ENCODE data around the gene UHRF1.
"Not testable (repeated sequence)": the region's sequence is repeated elsewhere in the genome, so short reads cannot be mapped to it uniquely, and the experiment has no call there.

Gene UHRF1

DNA sequence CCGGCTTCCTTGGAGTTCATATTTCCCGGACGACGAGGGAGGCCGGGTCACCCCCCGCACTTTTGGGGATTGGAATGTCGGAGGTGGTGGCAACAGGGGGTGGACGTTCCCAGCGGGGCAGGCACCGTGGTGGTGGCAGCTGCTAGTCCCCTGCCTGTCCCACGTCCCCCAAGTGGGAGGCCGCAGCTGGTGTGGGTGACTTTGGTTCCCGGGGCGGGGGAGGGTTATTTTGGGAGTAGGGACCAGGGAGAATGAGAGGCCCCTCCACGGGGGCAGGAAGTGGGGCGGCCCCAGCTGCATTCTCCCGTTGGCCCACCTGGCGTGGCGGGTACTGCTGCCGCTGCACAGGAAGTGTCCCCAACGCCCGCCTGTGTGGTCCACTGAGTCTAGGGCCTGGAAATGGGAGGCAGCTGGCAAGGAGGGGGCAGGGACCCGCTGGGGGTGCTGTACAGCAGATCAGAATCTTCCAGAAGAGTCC lies 30.8 kb upstream of the UHRF1 start:
- POLR2A ChIA-PET: no interaction called here
- CTCF ChIA-PET: interaction anchor here (1.4 kb wide), 1 partner anchor 8 kb away, joined by 4 read pairs; no protein-coding TSS in a partner anchor

DNA sequence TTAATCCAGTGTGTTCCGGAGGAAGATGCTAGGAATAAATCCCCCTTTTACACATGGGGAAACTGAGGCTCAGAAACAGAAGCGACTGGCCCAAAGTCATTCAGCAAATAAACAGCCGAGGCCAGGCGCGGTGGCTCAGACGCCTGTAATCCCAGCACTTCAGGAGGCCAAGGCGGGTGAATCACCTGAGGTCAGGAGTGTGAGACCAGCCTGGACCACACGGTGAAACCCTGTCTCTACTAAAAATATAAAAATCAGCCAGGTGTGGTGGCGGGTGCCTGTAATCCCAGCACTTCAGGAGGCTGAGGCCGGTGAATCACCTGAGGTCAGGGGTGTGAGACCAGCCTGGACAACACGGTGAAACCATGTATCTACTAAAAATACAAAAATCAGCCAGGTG lies 30.3 kb upstream of the UHRF1 start:
- no peak for DNase-seq (ENCODE audit: low read depth, low spot score)
- H3K4me3 ChIP-seq (ENCODE audit: low read depth, low read length): no peak overlapping the region
- TF ChIP-seq, protein P1, sequence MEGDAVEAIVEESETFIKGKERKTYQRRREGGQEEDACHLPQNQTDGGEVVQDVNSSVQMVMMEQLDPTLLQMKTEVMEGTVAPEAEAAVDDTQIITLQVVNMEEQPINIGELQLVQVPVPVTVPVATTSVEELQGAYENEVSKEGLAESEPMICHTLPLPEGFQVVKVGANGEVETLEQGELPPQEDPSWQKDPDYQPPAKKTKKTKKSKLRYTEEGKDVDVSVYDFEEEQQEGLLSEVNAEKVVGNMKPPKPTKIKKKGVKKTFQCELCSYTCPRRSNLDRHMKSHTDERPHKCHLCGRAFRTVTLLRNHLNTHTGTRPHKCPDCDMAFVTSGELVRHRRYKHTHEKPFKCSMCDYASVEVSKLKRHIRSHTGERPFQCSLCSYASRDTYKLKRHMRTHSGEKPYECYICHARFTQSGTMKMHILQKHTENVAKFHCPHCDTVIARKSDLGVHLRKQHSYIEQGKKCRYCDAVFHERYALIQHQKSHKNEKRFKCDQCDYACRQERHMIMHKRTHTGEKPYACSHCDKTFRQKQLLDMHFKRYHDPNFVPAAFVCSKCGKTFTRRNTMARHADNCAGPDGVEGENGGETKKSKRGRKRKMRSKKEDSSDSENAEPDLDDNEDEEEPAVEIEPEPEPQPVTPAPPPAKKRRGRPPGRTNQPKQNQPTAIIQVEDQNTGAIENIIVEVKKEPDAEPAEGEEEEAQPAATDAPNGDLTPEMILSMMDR (IDR thresholded peaks at IDR 0.05; ENCODE audit: insufficient read depth, low read length, missing control alignments): no peak
- POLR2A ChIA-PET: no interaction called here
- CTCF ChIA-PET: interaction anchor here (0.9 to 1.4 kb wide), 2 partner anchors 8 to 33 kb away, joined by 3 to 4 read pairs; no protein-coding TSS in a partner anchor

More for the DNA sequence above, 30.8 kb upstream of the UHRF1 start:
- H3K4me3 ChIP-seq (ENCODE audit: low read depth, low read length): no peak overlapping the region
- no peak for DNase-seq (ENCODE audit: low read depth, low spot score)
- TF ChIP-seq, protein P1 (IDR thresholded peaks at IDR 0.05; ENCODE audit: insufficient read depth, low read length, missing control alignments): no peak

DNA sequence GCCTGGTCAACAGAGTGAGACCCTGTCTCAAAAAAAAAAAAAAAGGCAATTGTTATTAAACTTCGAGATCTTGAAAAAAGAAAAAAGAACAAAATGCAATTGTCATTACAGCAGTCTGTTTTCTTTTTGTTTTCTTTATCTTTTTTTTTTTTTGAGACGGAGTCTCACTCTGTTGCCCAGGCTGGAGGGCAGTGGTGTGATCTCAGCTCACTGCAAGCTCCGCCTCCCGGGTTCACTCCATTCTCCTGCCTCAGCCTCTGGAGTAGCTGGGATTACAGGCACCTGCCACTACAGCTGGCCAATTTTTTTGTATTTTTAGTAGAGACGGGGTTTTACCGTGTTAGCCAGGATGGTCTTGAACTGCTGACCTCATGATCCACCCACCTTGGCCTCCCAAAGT lies 26.4 kb upstream of the UHRF1 start:
- POLR2A ChIA-PET; CTCF ChIA-PET; H3K4me3 ChIP-seq (ENCODE audit: low read depth, low read length); DNase-seq (ENCODE audit: low read depth, low spot score): not testable (repeated sequence)

DNA sequence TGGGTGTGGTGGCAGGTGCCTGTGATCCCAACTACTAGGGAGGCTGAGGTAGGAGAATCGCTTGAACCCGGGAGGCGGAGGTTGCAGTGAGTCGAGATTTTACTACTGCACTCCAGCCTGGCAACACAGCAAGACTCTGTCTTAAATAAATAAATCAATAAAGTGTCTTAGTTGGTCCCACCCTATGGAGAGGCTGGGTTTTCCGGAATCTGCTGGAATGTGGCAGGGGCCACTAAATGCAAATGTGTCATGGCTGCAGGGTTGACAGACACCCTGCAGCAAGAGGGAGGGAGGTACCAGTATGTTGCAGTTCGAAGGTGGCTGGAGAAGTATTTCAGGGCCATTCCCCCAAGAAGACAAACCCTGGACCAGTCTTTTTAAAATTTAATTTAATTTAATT lies 24.3 kb upstream of the UHRF1 start:
- H3K4me3 ChIP-seq (ENCODE audit: low read depth, low read length); POLR2A ChIA-PET; DNase-seq (ENCODE audit: low read depth, low spot score): not testable (repeated sequence)
- CTCF ChIA-PET: interaction anchor here (1.5 kb wide), 1 partner anchor 76 kb away, joined by 3 read pairs; no protein-coding TSS in a partner anchor

DNA sequence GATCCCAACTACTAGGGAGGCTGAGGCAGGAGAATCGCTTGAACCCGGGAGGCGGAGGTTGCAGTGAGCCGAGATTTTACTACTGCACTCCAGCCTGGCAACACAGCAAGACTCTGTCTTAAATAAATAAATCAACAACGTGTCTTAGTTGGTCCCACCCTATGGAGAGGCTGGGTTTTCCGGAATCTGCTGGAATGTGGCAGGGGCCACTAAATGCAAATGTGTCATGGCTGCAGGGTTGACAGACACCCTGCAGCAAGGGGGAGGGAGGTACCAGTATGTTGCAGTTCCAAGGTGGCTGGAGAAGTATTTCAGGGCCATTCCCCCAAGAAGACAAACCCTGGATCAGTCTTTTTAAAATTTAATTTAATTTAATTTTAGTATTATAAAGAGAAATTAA lies 21.5 kb upstream of the UHRF1 start:
- CTCF ChIA-PET; H3K4me3 ChIP-seq (ENCODE audit: low read depth, low read length); DNase-seq (ENCODE audit: low read depth, low spot score); POLR2A ChIA-PET: not testable (repeated sequence)

DNA sequence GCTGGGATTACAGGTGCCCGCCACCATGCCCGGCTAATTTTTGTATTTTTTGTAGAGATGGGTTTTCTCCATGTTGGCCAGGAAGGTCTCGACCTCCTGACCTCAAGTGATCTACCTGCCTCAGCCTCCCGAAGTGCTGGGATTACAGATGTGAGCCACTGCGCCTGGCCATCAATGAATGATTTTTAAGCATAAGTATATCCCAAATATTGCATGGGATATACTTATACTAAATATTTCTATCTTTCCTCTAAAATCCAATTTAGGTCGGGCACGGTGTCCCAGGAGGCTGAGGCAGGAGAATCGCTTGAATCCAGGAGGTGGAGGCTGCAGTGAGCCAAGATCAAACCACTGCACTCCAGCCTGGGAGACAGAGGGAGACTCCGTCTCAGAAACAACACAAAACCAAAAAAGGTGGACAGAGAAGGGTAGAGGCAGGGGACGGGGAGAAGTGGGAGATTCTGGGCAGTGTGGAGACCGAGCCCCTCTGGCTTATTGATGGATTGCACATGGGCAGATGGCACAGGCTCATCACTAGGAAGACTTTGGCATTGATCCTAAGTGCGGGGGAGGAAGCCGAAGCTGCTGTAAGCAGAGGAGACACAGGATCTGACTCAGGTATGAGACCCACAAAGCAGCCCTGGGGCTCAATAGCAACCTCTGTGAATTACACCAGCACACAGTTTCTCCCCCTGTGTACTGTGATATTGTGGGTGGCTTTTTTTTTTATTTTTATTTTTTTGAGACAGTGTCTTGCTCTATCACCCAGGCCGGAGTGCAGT lies 20.1 kb upstream of the UHRF1 start:
- TF ChIP-seq, protein P1 (IDR thresholded peaks at IDR 0.05; ENCODE audit: insufficient read depth, low read length, missing control alignments): no peak
- no peak overlapping the region for H3K4me3 ChIP-seq (ENCODE audit: low read depth, low read length)
- DNase-seq (ENCODE audit: low read depth, low spot score): no peak
- POLR2A ChIA-PET: no interaction called here
- CTCF ChIA-PET: interaction anchor here (3.1 kb wide), 1 partner anchor 23 kb away, joined by 12 read pairs; no protein-coding TSS in a partner anchor

DNA sequence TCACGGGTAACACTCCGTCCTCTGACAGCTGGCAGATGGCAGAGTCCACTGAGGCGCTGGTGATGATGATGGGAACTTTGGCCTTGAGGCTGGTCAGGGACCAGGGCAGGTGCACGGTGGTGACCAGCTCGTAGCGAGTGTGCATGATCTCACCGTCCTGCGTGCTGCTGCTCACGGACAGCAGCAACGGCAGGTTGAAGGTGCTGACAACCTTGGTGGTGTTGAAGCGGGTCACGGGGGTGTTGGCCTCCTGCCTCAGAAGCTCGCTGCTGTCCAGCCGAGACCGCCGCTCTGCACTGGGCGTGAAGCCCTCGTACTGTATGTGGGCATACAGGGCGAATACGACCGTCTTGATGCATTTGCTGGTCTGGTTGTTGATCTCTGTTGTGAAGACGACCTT lies 18.2 kb upstream of the UHRF1 start:
- no peak overlapping the region for H3K4me3 ChIP-seq (ENCODE audit: low read depth, low read length)
- CTCF ChIA-PET: interaction anchor here (1.0 to 3.1 kb wide), 4 partner anchors 17 to 139 kb away, joined by 3 to 12 read pairs (median 4); no protein-coding TSS in a partner anchor
- TF ChIP-seq, protein P1 (IDR thresholded peaks at IDR 0.05; ENCODE audit: insufficient read depth, low read length, missing control alignments): no peak
- POLR2A ChIA-PET: no interaction called here
- DNase-seq (ENCODE audit: low read depth, low spot score): no peak

DNA sequence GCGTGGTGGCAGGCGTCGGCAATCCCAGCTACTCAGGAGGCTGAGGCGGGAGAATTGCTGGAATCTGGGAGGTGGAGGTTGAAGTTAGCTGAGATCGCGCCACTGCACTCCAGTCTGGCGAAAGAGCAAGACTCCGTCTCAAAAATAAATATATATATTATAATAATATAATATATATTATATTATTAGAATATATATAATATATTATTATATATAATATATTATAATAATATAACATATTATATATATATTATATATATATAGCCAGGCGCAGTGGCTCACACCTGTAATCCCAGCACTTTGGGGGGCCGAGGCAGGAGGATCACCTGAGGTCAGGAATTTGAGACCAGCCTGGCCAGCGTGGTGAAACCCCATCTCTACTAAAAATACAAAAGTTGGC lies 16.3 kb upstream of the UHRF1 start:
- CTCF ChIA-PET; DNase-seq (ENCODE audit: low read depth, low spot score); H3K4me3 ChIP-seq (ENCODE audit: low read depth, low read length); POLR2A ChIA-PET: not testable (repeated sequence)

Measured in AG04449 (cell line).